Measurements from ENCODE around the gene NGF.

The NGF gene

DNA sequence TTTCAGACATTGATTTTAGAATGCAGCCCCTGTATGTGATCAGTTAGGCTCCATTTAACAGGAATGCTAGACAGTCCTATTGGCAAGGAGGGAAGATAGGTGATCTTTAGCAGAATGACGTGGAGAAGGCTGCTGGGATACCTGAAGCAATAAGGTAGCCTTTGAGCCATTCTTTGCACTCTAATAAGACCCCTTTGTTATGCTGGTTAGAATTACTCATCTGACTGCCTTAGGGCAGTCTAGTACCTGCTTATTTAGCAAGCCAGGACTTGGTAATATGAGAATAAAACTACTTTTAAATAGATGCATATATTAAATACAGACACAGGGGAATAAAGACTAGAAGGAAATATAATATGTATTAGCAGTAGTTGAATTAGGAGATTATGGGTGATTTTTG, 29.1 kb downstream of the NGF start:
- no peak for DNase-seq

DNA sequence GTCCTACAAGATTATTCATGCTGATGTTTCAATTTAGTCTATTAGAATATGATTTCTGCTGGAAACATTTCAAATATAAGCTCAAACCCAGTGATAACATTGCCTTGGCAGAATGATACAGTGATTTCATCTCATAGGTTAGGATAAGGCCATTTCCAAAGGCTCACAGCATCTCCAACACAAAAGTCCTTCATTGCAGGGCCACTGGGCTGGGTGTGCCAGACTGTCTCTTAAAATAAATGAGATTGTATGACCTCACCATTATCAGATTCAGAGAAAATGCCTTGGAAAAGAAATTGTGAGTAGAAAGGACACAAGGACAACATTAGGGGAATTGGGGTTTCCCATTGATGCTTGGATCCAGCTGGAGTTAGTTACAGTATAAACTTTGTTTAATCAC, 30.4 kb downstream of the NGF start:
- no peak for DNase-seq

DNA sequence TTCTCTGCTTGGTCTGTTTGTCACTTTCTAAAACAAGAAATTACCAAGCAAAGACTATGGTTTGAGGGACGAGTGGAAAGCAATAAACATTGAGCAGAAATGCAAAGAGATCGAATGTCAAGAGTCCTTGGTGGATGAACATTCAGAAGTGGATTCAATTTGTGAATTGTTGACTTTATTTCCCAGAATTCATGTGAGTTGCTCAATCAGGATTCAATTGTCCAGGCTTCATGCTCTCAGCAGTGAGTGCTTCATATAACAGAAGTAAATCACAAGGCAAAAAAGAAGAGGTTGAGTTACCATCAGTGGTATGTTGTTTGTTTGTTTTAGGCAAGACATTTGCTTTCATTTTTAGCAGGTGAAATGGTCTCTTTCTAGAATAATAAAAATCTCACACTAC, 31.9 kb downstream of the NGF start:
- DNase-seq = no peak

DNA sequence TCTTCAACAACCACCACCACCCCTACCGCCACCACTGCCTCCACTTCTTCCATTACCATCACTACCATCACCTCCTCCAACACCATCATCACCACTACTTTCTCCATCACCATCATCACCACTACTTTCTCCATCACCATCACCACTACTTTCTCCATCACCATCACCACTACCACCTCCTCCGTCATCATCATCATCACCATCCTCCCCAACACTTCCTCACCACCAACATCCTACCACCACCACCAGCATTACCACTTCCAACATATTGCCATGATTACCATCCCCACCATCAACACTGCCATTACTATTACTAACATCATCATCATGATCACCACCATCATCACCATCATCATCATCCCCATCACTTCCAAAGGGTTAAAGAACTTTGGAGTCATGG, 34.7 kb downstream of the NGF start:
- no peak for DNase-seq

DNA sequence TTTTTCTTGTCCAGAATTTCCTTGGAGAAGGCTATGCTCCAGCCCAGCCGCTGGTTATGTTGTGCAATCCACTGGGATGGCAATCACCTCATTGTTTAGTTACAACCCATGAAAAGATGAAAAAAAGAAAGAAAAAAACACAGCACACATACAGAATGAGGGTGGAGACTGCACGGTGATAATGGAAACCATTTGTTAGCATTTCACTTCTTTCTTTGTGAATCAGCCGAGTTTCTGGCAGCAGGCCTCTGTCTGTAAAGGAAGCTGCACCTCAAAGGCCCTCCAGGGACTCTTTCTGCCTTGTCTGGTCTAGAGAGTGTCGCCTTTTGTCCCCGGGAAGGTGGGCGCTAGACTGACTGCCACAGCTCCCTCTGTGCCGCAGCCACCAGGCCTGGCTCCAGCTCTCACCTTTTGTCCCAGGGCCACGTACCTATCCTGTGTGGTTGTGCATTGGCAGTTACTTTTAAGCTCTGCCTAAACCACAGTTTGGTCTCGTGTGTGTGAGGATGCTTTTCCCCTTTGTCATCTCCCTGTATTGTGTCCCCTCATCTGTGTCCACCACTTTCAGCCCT, 35.6 kb downstream of the NGF start:
- DNase-seq = no peak

DNA sequence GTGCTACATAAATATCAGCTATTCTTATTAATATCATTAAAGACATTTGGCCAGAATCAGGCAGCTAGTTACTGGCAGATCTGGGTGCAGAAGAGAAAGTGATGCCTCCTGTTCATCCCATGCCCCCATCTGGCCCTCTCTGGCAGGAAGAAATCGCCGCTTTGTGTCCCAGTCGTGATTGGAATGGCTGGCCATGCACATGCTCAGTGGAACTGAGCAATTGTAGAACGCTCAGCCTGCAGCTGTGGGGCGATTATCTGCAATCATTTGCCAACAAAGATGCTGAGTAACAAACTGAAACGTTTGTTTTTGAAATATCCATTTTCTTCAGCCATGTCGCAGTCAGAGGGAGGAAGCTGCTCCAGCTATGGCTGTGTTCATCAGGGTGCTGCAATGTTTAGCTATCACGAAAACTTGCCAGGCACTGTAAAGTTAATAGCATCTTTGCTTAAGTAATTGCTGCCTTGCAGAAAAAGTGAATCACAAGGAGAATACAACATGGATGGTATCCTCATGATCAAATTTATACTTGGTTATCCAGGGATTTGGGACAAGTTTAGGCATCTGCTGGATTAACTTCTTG, 36.5 kb downstream of the NGF start:
- DNase-seq = no peak

DNA sequence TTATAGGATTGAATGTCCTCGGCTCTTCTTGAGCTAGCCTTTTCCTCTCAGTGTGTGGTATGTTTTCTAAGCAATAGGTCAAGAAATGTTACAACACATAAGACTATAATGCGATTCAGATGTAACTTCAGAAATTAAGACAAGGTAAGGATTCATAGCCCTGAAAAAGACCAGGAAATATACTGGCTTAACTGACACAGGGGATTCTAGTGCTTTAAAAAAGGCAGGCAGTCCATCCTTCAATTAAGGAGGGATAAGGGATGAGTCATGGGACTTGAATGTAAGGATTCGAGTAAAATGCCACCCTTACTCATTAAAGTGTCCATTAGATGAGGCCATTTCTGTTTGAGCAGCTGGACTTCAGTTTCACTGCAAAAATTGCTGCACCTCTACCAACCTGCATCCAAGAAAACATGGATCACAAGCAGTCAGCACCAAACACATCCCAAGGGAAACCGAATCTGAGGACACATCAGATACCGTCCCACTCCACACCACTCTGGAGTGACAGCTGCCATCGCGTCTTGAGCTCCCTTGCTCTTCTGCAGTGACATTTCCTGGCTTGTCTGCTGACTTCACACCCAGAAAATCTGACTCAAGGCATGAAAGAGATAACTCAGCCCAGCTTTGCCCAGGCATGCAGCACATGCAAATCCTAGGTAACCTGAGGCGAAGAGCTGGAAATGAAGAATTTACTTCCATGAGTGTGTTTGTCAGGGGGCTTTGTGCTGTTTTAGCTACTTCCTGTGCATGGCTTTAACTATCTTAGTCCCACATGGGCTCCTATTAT, 37.8 kb downstream of the NGF start:
- no peak for DNase-seq

DNA sequence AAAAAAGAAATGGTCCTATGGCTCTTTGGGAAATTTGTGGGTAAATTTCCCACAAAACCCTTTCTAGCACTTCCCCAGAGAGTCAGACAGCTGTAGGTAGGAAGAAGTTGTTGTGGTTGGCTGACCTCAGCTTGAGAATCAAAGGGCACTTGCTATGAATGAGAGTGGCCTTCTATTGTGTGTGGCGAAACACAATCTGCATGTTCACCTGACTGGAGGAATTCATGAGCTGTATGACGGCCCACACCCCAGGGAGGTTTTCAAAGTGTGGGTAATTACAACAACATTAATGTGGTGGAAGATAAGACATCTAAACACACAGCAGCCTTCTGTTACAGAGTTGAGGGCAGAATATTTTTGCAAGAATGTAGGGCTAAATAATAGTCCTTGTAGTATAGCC, 38.8 kb downstream of the NGF start:
- DNase-seq = no peak

DNA sequence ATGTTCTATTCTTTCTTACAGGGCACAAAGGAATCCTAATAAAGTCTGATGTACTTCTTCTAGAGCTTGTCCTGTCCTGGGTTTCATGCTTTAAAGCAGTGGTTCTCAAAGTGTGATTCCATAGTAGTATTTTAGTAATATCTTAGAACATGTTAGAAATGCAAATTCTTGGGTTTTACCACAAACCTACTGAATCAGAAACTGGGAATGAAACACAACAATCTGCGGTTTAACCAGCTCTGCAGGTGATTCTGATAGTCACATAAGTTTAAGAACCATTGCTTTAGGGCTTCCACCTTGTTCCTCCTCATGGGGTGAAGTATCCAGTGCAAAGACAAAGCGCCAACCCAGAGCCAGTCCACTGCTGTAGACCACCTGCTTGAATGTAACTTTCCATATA, 41.1 kb downstream of the NGF start:
- no peak for DNase-seq

DNA sequence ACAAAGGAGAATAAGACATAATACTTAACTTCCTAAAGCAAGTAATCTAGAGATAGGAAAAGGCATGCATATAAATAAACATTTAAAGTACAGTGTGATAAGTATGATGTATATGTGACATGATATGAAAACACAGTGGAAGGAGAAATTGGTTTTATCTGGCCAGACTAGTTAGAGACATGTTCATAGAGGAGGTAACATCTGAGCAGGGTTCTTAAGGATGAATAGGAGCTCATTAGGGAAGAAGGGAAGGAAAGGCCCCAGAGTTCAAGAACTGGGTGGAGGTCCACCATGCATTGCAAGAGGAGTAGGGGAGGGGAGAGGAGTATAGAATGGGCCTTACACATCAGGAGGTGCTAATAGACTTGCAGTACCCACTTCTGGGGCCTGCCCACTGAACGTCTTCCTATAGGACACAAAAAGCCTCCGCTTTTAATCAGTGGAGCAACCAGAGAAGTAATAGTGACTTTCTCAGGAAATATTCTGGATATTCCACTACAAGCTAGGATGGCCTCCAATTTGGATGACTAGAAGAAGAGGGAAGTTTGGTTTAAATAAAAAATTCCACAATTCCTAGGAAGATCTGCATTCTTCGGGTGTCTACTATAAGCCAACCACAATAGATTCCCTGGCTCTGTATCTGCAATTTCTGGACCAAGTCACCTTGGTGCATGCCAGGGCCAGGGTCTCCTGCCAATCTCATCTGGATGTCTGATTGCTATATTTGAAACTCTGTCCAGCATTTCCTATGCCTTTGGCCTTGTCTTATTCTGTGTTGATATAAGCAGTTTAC, 41.9 kb downstream of the NGF start:
- DNase-seq = no peak

DNA sequence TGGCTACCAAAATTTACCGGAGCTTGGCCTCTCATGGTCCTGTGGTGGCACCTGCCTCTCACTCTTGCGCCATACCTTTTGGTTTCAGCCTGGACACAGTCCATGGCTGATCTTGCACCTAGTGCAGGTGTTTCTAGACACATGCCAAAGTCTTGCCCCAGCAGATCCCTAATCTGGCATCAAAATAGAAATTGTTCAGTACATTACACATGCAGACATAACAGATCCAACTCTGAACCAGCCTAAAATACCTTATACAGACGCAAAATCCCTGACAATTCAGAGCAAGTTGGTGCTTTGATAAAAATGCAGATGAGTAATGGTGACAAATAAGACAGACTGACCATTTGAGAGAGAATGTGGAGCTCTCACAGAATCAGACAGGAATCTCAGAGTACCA, 44.1 kb downstream of the NGF start:
- DNase-seq = no peak

DNA sequence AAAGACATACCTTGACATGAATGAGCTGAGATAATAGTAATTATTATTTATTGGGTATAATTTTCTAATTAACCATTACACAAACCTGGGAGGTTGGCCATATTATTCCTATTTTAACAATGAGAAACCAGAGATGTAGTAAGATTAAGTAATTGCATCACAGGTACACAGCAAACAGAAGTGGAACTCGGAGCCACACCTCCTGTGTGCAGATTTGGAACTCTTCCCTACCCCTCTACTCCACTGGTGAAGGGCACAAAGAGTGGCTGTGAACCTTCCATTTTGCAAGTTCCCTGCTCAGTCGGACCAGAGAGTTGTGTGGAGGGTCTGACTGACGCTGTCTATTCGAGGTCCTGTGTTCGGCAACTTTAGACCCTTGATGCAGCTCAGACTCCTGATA, 45.0 kb downstream of the NGF start:
- DNase-seq = no peak

DNA sequence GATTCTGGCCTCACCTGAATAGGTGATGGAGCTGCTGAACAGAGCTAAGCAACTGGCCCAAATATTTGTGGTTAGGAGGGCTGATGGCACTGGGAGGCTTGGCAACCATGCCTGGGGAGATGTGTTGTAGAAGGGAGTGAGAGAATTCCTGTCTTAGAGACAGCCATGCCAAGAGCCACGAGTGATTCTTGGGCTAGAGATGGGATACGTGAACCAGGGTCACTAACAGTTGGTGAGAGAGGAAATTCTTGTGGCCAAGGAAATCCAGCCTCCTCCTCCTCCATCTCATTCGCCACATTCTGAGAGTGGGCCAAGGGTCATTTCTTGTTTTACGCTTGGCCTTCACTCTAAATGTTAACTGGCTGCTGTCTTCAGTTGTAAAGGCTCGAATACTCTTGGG, 46.3 kb downstream of the NGF start:
- DNase-seq = no peak

DNA sequence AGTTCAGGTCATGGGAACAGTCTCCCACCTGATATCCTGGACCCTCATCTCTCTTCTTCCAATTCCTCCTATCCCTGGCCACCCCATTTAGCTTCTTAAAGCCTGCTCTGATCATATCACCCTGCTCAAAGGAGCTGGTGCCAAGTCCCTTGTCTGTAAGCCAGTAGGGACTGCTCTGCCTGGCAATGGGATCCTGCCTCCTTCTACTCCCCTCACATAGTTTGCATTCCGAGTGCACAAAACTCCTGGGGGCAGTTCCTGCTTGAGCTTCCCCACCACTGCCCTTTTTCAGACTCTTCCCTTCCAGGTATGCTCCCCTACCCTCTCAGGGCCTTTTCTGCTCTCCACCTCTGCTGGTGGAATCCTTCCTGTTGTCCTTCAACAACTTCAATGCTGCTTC, 48.1 kb downstream of the NGF start:
- DNase-seq = no peak

DNA sequence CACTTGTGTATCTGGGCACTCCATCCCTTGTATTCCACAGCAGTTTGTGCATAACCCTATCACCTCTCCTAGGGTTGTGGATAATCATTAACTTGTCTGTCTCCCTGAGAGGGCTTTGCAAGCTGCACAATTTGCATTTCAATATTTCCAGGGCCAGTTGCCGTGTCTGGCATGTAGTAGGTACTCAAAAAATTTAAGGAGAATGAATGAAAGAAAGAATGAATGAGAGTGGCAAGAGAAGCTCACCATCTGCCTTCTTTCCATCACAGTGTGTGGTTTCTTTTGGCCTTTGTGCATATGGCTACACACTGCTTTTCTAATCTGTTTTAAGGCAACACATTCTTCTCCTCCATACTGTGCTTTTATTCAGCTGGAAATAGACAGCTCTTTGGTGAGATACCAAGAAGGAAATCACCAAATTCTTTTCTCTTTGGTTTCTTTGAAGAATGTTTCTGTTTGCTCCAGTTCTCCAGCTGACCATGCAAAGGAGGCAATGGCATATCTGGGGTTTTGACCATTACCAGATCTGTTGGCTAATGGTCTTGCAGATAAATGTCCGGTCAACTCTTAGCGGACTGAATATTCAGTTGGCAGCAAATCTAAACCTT, 49.4 kb downstream of the NGF start:
- DNase-seq = no peak

DNA sequence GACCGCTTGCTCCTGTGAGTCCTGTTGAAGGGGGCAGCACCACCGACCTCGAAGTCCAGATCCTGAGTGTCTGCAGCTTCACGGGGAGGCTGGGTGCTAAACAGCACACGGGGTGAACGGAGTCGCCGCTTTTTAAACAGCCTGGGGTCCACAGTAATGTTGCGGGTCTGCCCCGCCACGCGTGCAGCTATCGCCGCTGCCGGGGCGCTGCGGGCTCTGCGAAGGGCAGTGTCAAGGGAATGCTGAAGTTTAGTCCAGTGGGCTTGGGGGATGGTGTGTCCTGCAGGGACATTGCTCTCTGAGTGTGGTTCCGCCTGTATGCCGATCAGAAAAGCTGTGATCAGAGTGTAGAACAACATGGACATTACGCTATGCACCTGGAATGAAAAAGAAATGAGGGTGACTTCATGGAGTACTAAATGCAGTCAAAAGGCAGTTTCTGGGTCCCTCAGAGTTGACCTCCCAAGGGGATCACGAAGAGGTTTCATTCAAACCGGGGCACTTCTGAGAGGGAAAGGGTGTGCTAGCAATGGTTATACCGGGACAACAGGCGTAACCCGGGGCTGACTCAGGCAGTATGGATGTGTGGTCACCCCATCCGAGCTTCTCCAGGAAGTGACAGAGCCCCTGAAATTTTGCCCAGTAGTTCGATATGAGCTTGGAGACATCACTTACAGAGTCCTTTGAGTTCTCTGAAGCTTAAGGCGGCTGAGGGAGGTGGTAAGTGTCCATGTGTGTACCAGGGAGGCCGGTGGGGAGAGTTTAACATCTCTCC, 51.4 kb downstream of the NGF start:
- DNase-seq = no peak

DNA sequence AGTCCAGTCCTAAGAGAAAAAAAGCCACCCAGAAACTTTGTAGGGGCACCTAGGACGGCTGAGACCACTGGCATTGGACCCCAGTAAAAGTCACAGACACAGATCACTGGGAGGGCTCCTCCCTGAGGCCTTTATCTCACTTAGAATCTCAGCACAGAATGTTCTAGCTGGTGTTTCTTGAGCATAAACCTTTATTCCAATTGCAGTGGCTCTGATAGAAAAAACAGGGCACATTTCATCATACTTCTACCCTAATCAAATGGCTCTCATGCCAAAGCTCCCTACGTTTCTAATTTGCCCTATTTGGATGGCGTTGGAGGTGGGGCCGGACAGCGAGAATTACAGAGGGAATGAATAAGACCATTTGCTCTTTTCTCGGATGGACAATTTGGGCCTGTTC, 53.8 kb downstream of the NGF start:
- no peak for DNase-seq

DNA sequence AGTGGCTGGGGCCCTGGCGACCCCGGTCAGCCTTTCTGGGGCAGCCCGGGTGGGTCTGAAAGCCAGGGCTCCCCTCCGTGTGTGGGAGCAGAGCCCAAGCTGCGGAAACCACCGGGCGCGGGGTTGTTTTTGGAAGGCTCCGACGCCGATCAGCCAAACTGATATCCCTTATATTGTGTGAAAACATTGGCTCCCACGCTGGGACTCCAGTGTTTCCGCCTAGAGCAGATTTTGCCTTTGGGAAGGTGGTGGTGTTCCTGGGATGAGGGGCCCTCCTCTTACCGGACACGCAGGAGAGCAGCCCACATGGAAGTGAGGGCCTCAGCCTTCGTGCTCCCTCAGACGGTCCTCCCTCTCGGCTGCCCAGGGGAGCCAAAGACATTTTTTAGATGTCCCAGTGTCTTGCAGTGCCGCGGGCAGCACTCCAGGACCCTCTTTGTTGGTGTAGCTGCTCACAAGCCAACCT, 54.3 kb downstream of the NGF start:
- DNase-seq = no peak

DNA sequence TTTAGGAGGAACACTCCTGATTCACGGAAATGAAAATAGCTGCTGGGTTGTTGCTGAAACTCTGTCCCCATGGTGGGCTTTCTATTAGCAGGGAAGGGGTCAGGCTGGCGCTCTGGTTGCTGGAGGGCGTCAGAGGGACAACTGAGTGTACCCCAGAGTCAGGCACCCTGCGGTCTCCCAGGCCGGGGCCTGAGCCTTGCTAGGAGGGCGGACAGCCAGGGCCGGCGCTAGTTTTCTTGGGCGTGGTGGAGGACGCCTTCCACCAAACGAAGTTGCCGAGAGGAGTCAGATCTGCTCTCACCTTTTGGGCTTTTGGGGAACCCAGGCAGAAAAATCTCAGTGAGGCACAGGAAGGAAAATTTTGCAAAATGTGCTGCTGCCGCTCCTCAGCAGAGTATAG, 54.8 kb downstream of the NGF start:
- no peak for DNase-seq

DNA sequence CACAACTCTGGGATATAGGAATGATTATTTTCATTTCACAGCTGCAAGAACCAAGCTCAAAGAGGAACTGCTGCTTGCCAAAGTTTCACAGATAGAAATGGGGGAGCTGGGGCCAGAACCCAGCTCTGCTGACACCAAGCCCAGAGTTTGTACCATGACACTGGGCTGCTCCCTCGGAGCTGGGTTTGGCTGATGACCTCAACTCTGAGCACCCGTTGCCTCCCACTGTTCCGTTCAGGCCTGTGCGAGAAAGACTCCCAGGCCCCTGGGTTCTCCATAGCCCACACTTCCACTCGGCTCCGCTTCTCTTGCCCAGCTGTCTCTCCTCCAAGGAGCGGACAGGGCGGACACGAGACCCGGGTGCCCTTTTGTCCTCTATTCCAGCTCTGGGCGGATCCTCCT, 55.2 kb downstream of the NGF start:
- no peak for DNase-seq

DNA sequence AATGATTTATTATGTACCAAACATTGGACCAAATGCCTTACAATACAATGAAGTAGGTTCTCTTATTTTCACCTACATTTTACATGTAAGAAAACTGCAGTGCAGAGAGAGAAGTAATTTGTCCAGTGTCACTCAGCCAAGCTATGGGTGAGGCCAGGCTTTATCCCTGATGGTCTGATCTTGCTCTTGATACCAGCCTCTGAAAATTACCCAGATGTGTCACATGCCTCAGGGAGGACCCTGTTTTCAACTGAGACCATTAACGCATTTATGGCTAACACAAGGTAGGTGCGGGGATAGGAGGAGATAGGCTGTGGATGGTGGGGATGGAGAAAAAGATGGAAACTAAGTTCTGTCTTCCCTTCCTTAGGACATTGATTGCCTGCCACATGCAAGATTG, 56.9 kb downstream of the NGF start:
- no peak for DNase-seq

DNA sequence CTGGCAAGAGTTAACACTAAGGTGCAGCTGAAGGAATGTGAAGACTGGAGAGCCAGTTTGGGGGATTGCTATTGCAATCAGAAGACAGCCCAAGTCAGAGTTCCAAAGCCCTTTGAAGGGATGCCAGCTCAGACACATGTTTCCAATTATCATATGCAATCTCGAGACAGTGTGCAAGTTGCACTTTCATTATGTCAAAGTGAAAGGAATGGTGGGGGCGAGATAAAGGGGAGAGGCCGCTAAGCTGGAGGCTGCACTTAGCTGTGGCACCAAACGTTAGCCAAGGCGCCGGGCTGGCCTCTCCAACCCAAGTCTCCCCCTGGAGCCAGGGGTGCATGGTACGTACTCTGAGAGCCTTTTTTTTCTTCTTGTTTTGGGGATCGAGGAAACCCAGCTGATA, 58.0 kb downstream of the NGF start:
- no peak for DNase-seq

DNA sequence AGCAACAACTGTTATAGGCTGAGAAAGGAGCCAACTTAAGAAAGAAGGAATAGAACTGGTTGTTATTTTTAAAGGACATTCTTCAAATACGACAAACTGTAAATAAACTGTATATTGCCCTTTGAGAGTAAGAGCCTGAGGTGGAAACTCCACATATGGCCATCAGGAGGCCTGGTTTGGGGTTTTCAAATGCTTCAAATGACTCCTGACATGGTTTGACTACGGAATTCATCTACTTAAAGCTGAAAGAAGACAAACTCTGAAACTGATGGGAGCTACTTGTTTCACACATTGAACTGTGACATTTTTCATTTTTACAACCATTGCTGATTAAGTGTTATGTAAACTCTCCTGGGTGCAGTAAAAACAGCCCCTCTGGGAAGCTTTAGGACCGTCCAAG, 59.8 kb downstream of the NGF start:
- no peak for DNase-seq
